SJSA1 (cell line): Measurements from ENCODE around the gene ARHGAP45. TPM values are rescaled to one million over a fixed set of nuclear protein-coding genes. Genes with fewer than 3 reads are reported as not detected.
"Not testable (repeated sequence)": the region's sequence is repeated elsewhere in the genome, so short reads cannot be mapped to it uniquely, and the experiment has no call there.

ENCODE experiments used
- DNase-seq, 2 experiments: peaks; one replicate each; pipeline ENCODE4 v3.0.0-alpha.2; 2015 to 2020; ENCODE audit warnings: low spot score in 2 of 2, low read depth in 1 of 2
- H3K27ac ChIP-seq: fragments of 250-450 bp; sonication (Bioruptor Pico); 2 replicates; pipeline ENCODE4 v1.5.1; 2020; ENCODE audit warnings: mild to moderate bottlenecking, moderate library complexity
- H3K27me3 ChIP-seq: fragments of 250-450 bp; sonication (Bioruptor Pico); replicated peaks from 2 replicates; pipeline ENCODE4 v1.5.1; 2020; ENCODE audit warnings: mild to moderate bottlenecking, moderate library complexity
- H3K36me3 ChIP-seq: fragments of 250-450 bp; sonication (Bioruptor Pico); 2 replicates; pipeline ENCODE4 v1.5.1; 2020; ENCODE audit warnings: mild to moderate bottlenecking
- H3K4me1 ChIP-seq: fragments of 250-450 bp; sonication (Bioruptor Pico); replicated peaks from 2 replicates; pipeline ENCODE4 v1.6.1; 2021; ENCODE audit warnings: mild to moderate bottlenecking
- H3K4me3 ChIP-seq: fragments of 250-450 bp; sonication (Bioruptor Pico); 2 replicates; pipeline ENCODE4 v1.5.1; 2020; ENCODE audit warnings: mild to moderate bottlenecking
- H3K9me3 ChIP-seq: fragments of 250-450 bp; sonication (Bioruptor Pico); replicated peaks from 2 replicates; pipeline ENCODE4 v1.5.1; 2020; ENCODE audit warnings: mild to moderate bottlenecking
- total RNA-seq: library from RNA; depleted of rRNA; stranded (reverse); fragments of >200 nt; shearing (Covaris generic); gene quantifications from 2 replicates; pipeline ENCODE4 v1.2.3, GENCODE V29; 2014; rRNA removed

ARHGAP45 gene, protein sequence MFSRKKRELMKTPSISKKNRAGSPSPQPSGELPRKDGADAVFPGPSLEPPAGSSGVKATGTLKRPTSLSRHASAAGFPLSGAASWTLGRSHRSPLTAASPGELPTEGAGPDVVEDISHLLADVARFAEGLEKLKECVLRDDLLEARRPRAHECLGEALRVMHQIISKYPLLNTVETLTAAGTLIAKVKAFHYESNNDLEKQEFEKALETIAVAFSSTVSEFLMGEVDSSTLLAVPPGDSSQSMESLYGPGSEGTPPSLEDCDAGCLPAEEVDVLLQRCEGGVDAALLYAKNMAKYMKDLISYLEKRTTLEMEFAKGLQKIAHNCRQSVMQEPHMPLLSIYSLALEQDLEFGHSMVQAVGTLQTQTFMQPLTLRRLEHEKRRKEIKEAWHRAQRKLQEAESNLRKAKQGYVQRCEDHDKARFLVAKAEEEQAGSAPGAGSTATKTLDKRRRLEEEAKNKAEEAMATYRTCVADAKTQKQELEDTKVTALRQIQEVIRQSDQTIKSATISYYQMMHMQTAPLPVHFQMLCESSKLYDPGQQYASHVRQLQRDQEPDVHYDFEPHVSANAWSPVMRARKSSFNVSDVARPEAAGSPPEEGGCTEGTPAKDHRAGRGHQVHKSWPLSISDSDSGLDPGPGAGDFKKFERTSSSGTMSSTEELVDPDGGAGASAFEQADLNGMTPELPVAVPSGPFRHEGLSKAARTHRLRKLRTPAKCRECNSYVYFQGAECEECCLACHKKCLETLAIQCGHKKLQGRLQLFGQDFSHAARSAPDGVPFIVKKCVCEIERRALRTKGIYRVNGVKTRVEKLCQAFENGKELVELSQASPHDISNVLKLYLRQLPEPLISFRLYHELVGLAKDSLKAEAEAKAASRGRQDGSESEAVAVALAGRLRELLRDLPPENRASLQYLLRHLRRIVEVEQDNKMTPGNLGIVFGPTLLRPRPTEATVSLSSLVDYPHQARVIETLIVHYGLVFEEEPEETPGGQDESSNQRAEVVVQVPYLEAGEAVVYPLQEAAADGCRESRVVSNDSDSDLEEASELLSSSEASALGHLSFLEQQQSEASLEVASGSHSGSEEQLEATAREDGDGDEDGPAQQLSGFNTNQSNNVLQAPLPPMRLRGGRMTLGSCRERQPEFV
- 0.03 TPM in 1 of 2 replicates, not detected in the other for total RNA-seq

- no peaks in the 10 kb centered on the region for H3K36me3 ChIP-seq
Measured at GRCh38 chr19:1066748-1067340, at the start of gene ARHGAP45. ARHGAP45 (plus strand) TSS chr19:1067167; CDS start chr19:1067406, 239 bp downstream.

DNA sequence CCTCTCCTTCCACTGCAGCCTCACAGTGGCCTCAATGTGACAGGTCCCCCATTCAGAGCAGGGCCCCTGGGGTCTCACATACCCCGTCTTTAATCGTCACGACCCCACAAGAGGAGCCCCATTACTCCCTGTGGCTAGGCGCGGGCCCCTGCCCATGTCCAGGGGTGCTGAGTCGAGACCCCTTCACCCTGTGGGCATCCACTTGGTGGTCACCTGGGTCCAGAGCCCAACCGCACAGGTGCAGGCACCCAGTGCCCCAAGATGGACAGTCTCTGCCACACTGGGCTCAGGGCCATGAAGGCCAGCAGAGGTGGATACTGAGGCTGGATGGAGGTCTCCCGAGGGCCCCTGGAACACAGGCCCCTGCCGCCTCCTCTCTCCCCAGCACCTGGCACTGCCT lies 49.1 kb upstream of the ARHGAP45 start:
- no peak for DNase-seq
- no peak overlapping the region for H3K27ac ChIP-seq
- H3K9me3 ChIP-seq = no peaks in the 10 kb centered on the region; the same call in 1 of the 2 replicates
- peaks cover 69% of the 10 kb centered on the region for H3K36me3 ChIP-seq
- H3K27me3 ChIP-seq = no peaks in the 10 kb centered on the region
- H3K4me1 ChIP-seq = peaks cover 43% of the 10 kb centered on the region
- H3K4me3 ChIP-seq = no peak overlapping the region

More at GRCh38 chr19:1066748-1067340, at the start of gene ARHGAP45:
- DNase-seq = no peak
- Histone ChIP-seq H3K4me3 (peak within 1 kb of the TSS; percentile 11), H3K4me1 (peaks cover 34% of the 10 kb centered on the region), H3K9me3 (no peaks in the 10 kb centered on the region), H3K27ac (no peak within 1 kb of the TSS), H3K27me3 (peaks cover 64% of the 10 kb centered on the region)

DNA sequence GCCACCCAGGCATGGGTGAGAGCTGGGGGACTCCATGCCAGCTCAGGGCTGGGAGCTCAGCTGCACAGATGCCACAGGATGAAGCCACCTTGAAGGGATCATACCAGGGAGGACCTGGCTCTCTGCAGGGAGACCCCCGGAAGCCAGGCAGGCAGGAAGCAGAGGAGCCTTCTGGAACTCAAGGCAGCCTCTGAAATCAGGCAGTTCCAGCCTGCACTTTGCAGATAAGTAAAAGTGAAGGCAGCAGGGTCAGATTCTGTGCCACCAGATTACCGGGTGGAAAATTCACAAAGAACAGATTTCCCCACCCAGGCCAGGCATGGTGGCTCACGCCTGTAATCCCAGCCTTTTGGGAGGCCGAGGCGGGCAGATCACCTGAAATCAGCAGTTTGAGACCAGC lies 48.6 kb upstream of the ARHGAP45 start:
- Histone ChIP-seq H3K4me1 (peaks cover 43% of the 10 kb centered on the region), H3K9me3 (no peaks in the 10 kb centered on the region; the same call in 1 of the 2 replicates), H3K4me3 (no peak overlapping the region), H3K36me3 (peaks cover 64% of the 10 kb centered on the region), H3K27me3 (no peaks in the 10 kb centered on the region), H3K27ac (no peak overlapping the region)
- DNase-seq = no peak

- Histone ChIP-seq H3K27me3 (no peaks in the 10 kb centered on the region), H3K4me3 (peak overlapping the region; percentile 95; the same call in 1 of the 2 replicates), H3K27ac (no peak overlapping the region), H3K4me1 (peaks cover 43% of the 10 kb centered on the region), H3K36me3 (peaks cover 58% of the 10 kb centered on the region), H3K9me3 (no peaks in the 10 kb centered on the region; the same call in 1 of the 2 replicates)
- DNase-seq = no peak
Measured at GRCh38 chr19:1018932-1019615, 47.9 kb upstream of the ARHGAP45 start.

DNA sequence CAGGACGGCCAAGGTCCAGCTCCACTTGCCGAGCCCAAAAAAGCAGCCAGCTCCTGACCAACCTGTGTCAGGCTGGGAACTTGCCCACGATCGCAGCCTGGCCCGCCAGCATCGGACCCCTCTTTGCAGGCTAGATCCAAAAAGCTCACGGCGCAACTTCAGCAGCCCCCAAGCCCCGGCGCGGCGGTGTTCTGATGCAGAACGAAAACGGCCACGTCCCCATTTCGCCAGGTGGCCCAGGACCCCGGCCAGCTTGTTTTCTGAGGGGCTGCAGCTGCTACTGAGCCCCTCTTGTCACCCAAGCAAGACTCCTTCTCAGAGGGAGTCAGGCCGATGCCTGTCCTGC lies 47.4 kb upstream of the ARHGAP45 start:
- H3K27ac ChIP-seq = no peak overlapping the region
- no peaks in the 10 kb centered on the region for H3K27me3 ChIP-seq
- H3K4me3 ChIP-seq = peak overlapping the region; percentile 95
- peaks cover 43% of the 10 kb centered on the region for H3K4me1 ChIP-seq
- no peak for DNase-seq
- H3K36me3 ChIP-seq = peaks cover 52% of the 10 kb centered on the region
- H3K9me3 ChIP-seq = no peaks in the 10 kb centered on the region; the same call in 1 of the 2 replicates

GRCh38 chr19:1019980-1020867 lies 46.7 kb upstream of the ARHGAP45 start:
- Histone ChIP-seq H3K36me3 (peaks cover 46% of the 10 kb centered on the region), H3K4me3 (peak overlapping the region; percentile 95), H3K4me1 (peaks cover 43% of the 10 kb centered on the region), H3K27ac (peak overlapping the region; percentile 95), H3K27me3 (no peaks in the 10 kb centered on the region), H3K9me3 (no peaks in the 10 kb centered on the region; the same call in 1 of the 2 replicates)
- no peak for DNase-seq

DNA sequence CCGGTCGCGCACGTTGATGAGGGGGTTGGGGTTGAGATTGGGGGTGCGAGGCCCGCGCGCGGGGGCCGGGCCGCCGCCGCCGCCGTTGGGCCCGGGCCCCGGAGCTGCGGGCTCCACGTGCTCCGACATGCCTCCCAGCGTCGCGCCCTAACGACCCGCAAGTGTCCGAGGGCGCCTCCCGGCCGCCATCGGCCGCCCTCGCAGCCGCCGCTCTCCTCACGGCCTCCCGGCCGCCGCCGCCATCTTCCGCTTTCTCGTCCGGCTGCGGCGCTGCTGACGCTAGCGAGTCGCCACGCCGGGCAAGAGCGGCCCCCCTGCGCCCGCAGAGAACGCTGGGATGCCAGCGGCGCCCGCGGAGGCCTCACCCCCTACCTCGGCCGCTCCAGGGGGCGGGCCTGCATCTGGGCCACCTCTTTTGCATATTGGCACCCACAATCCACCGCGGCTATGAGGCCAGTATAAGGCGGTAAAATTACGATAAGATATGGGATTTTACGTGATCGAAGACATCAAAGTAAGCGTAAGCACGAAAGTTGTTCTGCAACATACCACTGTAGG lies 46.0 kb upstream of the ARHGAP45 start, which contains the start of gene TMEM259:
Gene TMEM259 (minus strand): TSS at position 256 of the 558 bp plus-strand sequence. CDS start 127 bp downstream, at position 129.
- no peaks in the 10 kb centered on the region; the same call in 1 of the 2 replicates for H3K9me3 ChIP-seq
- peak; percentile 98 to 99 for DNase-seq
- H3K27me3 ChIP-seq = no peaks in the 10 kb centered on the region
- peaks cover 40% of the 10 kb centered on the region for H3K36me3 ChIP-seq
- H3K4me1 ChIP-seq = peaks cover 48% of the 10 kb centered on the region
- peak within 1 kb of the TSS; percentile 95 for H3K27ac ChIP-seq
- H3K4me3 ChIP-seq = peak within 1 kb of the TSS; percentile 95

DNA sequence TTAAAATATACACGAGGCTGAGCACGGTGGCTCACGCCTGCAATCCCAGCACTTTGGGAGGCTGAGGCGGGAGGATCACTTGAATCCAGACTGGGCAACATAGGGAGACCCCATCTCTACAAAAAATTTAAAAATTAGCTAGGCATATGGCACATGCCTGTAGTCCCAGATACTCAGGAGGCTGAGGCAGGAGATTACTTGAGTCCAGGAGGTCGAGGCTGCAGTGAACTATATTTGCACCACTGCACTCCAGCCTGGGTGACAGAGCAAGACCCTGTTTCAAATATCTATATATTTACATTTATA lies 43.1 kb upstream of the ARHGAP45 start:
- H3K4me3 ChIP-seq, DNase-seq, H3K9me3 ChIP-seq, H3K27ac ChIP-seq, H3K27me3 ChIP-seq: not testable (repeated sequence)
- Histone ChIP-seq H3K4me1 (peaks cover 28% of the 10 kb centered on the region), H3K36me3 (peaks cover 42% of the 10 kb centered on the region)

DNA sequence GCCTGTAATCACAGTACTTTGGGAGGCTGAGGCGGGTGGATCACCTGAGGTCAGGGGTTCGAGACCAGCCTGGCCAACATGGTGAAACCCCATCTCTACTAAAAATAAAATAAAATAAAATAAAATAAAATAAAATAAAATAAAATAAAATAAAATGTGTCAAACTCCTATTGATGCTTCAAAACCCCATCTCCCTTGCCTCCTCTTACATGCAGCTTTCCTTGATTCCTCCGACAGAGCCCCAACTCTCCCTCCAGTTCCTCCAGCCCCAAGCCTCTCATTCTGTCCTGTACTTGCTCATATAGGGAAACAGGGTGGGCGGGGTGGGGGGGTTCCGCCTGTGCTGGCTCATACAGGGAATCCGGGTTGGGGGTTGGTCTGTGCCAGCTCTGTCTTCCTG lies 41.9 kb upstream of the ARHGAP45 start:
- not testable (repeated sequence) for H3K27ac ChIP-seq, H3K9me3 ChIP-seq, DNase-seq, H3K4me3 ChIP-seq, H3K27me3 ChIP-seq
- Histone ChIP-seq H3K36me3 (peaks cover 36% of the 10 kb centered on the region), H3K4me1 (peaks cover 23% of the 10 kb centered on the region)

DNA sequence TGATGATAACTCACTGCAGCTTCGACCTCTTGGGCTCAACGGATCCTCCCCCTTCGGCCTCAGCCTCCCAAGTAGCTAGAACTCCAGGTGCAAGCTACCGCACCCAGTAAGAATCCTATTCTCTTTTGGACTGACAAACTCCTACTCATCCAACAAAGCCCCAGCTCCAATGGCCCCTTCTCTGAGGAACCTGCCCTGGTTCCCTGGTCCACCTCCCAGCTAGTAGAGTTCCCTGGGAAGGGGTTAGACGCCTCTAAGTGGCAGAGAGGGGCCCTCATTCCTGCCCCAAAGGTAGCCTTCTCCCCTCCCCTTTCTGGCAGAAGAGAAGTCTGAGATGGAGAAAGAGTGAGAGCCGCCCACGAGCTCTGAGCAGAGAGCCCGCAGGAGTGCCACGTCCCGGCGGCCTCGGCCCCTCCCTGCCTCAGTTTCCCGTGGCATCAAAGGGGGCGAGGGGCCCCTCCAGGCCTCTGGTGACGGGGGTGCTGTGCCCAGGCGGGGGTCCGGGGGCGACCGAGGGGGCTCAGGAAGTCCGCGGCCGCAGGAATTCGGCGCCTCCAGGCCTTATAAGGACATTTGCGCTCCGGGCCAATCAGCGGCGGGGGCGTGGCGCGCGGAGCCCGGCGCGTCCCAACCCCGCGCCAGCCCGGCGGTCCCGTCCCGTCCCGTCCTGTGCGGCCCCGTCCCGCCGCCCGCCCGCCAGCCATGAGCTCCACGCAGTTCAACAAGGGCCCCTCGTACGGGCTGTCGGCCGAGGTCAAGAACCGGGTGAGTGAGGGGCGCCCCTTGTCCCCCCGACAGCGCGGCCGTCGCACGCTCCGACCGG lies 40.8 kb upstream of the ARHGAP45 start, which contains the start of gene CNN2:
Gene CNN2 (plus strand): TSS at position 649 of the 823 bp plus-strand sequence. CDS start 54 bp downstream, at position 703.
- peak within 1 kb of the TSS; percentile 98 for H3K4me3 ChIP-seq
- H3K4me1 ChIP-seq = peaks cover 25% of the 10 kb centered on the region
- H3K9me3 ChIP-seq = no peaks in the 10 kb centered on the region
- peak within 1 kb of the TSS; percentile 95 for H3K27ac ChIP-seq
- peak; percentile 72 to 84 for DNase-seq
- no peaks in the 10 kb centered on the region for H3K27me3 ChIP-seq
- H3K36me3 ChIP-seq = peaks cover 37% of the 10 kb centered on the region
